ENCODE data around the gene ARL4A. TPM values are rescaled to one million over a fixed set of nuclear protein-coding genes. Genes with fewer than 3 reads are reported as not detected.
A peak's percentile ranks its signal among the peaks of the same experiment; 100 is the strongest.

Gene ARL4A
- total RNA-seq, 1 donor from 2014 or later = 58.2 TPM

DNA sequence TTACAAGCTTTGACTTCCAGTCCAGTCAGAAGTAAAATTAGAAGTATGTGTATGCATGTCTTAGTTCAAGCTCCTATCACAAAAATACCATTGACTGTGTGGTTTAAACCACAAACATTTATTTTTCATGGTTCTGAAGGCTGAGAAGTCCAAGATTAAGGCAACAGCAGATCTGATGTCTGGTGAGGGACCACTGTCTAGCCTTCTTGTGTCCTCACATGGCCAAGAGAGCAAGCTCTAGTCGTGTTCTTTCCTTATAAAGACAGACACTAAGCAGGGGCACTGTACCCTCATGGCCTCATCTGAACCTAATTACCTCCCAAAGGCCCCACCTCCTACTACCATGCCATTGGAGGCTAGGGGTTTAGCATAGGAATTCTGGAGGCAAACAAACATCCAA is 41.3 kb upstream of the ARL4A start:
- Histone ChIP-seq H3K4me3 (no peak overlapping the region), H3K36me3 (no peaks in the 10 kb centered on the region), H3K9me3 (no peaks in the 10 kb centered on the region), H3K27me3 (no peaks in the 10 kb centered on the region), H3K27ac (no peak overlapping the region), H3K4me1 (no peaks in the 10 kb centered on the region)
- DNase-seq (ENCODE audit: extremely low spot score in 2 of 2) = no peak
- intact Hi-C loops (cut with DNase I) = no loop called here
- no peak for TF ChIP-seq POLR2AphosphoS5 (IDR thresholded peaks at IDR 0.05; ENCODE audit: insufficient read depth in 1 of 2, low read depth in 1 of 2)
- TF ChIP-seq POLR2A (IDR thresholded peaks at IDR 0.05) = no peak
- TF ChIP-seq CTCF (IDR thresholded peaks at IDR 0.05) = no peak

- Histone ChIP-seq H3K27me3 (no peaks in the 10 kb centered on the region), H3K9me3 (no peaks in the 10 kb centered on the region), H3K36me3 (no peaks in the 10 kb centered on the region), H3K27ac (no peak overlapping the region), H3K4me3 (no peak overlapping the region), H3K4me1 (peaks cover under 1% of the 10 kb centered on the region)
- intact Hi-C loops (cut with DNase I) = no loop called here
- TF ChIP-seq POLR2AphosphoS5 (IDR thresholded peaks at IDR 0.05; ENCODE audit: insufficient read depth in 1 of 2, low read depth in 1 of 2) (peak in 1 of 2 donors; percentile 62), POLR2A (IDR thresholded peaks at IDR 0.05) (no peak)
- DNase-seq (ENCODE audit: extremely low spot score in 2 of 2) = no peak
Measured at GRCh38 chr7:12647364-12648219, 39.8 kb upstream of the ARL4A start.

GRCh38 chr7:12648704-12649261 is 38.6 kb upstream of the ARL4A start:
- Histone ChIP-seq H3K9me3 (no peaks in the 10 kb centered on the region), H3K4me1 (peaks cover 3% of the 10 kb centered on the region), H3K36me3 (no peaks in the 10 kb centered on the region), H3K4me3 (no peak overlapping the region), H3K27me3 (no peaks in the 10 kb centered on the region), H3K27ac (no peak overlapping the region)
- TF ChIP-seq CTCF (IDR thresholded peaks at IDR 0.05) (no peak), POLR2A (IDR thresholded peaks at IDR 0.05) (no peak), POLR2AphosphoS5 (IDR thresholded peaks at IDR 0.05; ENCODE audit: insufficient read depth in 1 of 2, low read depth in 1 of 2) (no peak)
- no peak for DNase-seq (ENCODE audit: extremely low spot score in 2 of 2)
- intact Hi-C loops (cut with DNase I) = no loop called here

DNA sequence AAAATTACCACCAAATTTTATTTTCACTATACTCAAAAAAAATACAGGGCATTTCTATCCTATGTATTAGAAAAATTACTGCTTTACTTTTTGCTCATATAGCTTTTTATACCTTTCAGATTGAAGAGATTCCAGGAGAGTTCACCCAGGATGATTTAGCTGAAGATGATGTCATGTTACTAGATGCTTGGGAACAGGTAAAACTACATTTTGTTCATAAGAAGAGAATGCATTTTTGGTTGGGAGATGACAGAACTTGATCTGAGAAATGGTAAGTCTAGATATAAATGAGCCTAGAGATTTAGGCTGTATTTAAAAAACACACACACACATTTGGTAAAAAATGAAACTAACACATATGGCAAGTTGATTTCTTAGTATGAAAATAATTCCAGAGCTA is 38.1 kb upstream of the ARL4A start:
- no peak for TF ChIP-seq POLR2A (IDR thresholded peaks at IDR 0.05)
- no peak for TF ChIP-seq POLR2AphosphoS5 (IDR thresholded peaks at IDR 0.05; ENCODE audit: insufficient read depth in 1 of 2, low read depth in 1 of 2)
- TF ChIP-seq CTCF (IDR thresholded peaks at IDR 0.05) = no peak
- no peak overlapping the region for H3K4me3 ChIP-seq
- H3K4me1 ChIP-seq = peaks cover 3% of the 10 kb centered on the region
- no peaks in the 10 kb centered on the region for H3K36me3 ChIP-seq
- no peak for DNase-seq (ENCODE audit: extremely low spot score in 2 of 2)
- intact Hi-C loops (cut with DNase I) = no loop called here
- H3K27ac ChIP-seq = no peak overlapping the region
- H3K27me3 ChIP-seq = no peaks in the 10 kb centered on the region
- no peaks in the 10 kb centered on the region for H3K9me3 ChIP-seq

DNA sequence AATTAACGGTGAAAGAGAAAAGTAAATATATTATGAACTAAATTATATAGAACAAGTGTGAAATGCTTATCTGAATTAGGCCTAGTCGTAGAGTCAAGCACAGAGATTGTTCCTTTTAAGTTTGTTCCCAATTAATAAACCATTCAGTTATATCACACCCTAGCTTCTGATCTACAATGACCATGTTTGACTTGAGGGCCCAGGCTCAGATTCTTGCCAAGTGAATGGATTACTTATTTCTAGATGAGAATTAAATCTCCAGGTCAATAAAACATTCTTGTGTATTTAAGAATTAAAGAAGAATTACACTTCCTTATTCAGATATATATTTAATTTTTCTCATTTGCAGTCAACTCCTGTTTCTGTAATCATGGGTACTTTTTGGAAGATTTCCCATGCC is 37.4 kb upstream of the ARL4A start:
- Histone ChIP-seq H3K4me1 (peaks cover 3% of the 10 kb centered on the region), H3K27ac (no peak overlapping the region), H3K4me3 (no peak overlapping the region), H3K9me3 (no peaks in the 10 kb centered on the region), H3K36me3 (no peaks in the 10 kb centered on the region), H3K27me3 (no peaks in the 10 kb centered on the region)
- TF ChIP-seq POLR2A (IDR thresholded peaks at IDR 0.05) (no peak), POLR2AphosphoS5 (IDR thresholded peaks at IDR 0.05; ENCODE audit: insufficient read depth in 1 of 2, low read depth in 1 of 2) (no peak), CTCF (IDR thresholded peaks at IDR 0.05) (no peak)
- no peak for DNase-seq (ENCODE audit: extremely low spot score in 2 of 2)
- intact Hi-C loops (cut with DNase I) = no loop called here

Measured in vagina (tissue), 2 donors.